B cell (primary cell): ENCODE measurements around the gene MRPL34. TPM values are rescaled to one million over a fixed set of nuclear protein-coding genes. Genes with fewer than 3 reads are reported as not detected.
A peak's percentile ranks its signal among the peaks of the same experiment; 100 is the strongest.

Experiments
- ATAC-seq: fragments of 200-7000 bp; cut with Tn5 transposase; one replicate; pipeline ENCODE4 v1.10.0; 2021; ENCODE audit warnings: low read depth, mild to moderate bottlenecking, moderate number of reproducible peaks, moderate library complexity
- CTCF ChIA-PET: fragments of 350-600 bp; sonication (Branson Sonifier 250); formaldehyde crosslinking; loops from one replicate; lab custom pipeline; 2021; ENCODE audit warnings: antibody characterized with exemption, inconsistent platforms; lab: Charles Lee
- POLR2A ChIA-PET: fragments of 350-600 bp; sonication (Branson Sonifier 250); formaldehyde crosslinking; loops from one replicate; lab custom pipeline; 2021; ENCODE audit warnings: antibody characterized with exemption; lab: Charles Lee
- DNase-seq: peaks from one replicate; pipeline ENCODE4 v3.0.0; 2013
- H2AFZ ChIP-seq: 2 replicates; pipeline ENCODE4 v1.6.1; 2012; ENCODE audit warnings: mild to moderate bottlenecking, low read depth, low read length; ENCODE audit not compliant: insufficient read depth, poor library complexity, severe bottlenecking
- H3K27ac ChIP-seq, 2 donors: 1 replicate in 1 of 2; 2 replicates in 1 of 2; pipeline ENCODE4 v1.5.1; 2012 to 2013; ENCODE audit warnings: low read length in 2 of 2, mild to moderate bottlenecking in 2 of 2, moderate library complexity in 1 of 2
- H3K27me3 ChIP-seq, 4 experiments: fragments of 200-600 bp in 1 of 4; sonication (generic) in 1 of 4; replicated peaks in 1 of 4; 1 replicate in 2 of 4; 2 replicates in 2 of 4; pipeline versions ENCODE4 v1.6.1 to v1.7.0; 2013 to 2016; ENCODE audit warnings: low read length in 3 of 4, mild to moderate bottlenecking in 2 of 4, mixed read lengths in 1 of 4, moderate library complexity in 1 of 4; ENCODE audit not compliant: insufficient read depth in 4 of 4, control insufficient read depth in 3 of 4; ENCODE audit errors: control extremely low read depth in 1 of 4
- H3K36me3 ChIP-seq, 2 experiments: replicated peaks in 1 of 2; 1 replicate in 1 of 2; 2 replicates in 1 of 2; pipeline versions ENCODE4 v1.6.1 to v1.7.1; 2013; ENCODE audit warnings: low read length in 1 of 2; ENCODE audit not compliant: insufficient read depth in 2 of 2, control insufficient read depth in 1 of 2; ENCODE audit errors: control extremely low read depth in 1 of 2, extremely low read depth in 1 of 2
- H3K4me1 ChIP-seq, 2 donors: fragments of 200-600 bp in 1 of 2; sonication (generic) in 1 of 2; 1 replicate in 1 of 2; 2 replicates in 1 of 2; pipeline versions ENCODE4 v1.5.1 to v1.6.1; 2013 to 2017; ENCODE audit warnings: low read length in 2 of 2; ENCODE audit not compliant: control insufficient read depth in 2 of 2, insufficient read depth in 2 of 2
- H3K4me2 ChIP-seq: replicated peaks from 2 replicates; pipeline ENCODE3; 2012; ENCODE audit warnings: mild to moderate bottlenecking, low read depth, low read length; ENCODE audit not compliant: poor library complexity, severe bottlenecking
- H3K4me3 ChIP-seq, 5 experiments: fragments of 200-600 bp in 1 of 5; sonication (generic) in 1 of 5; 1 replicate in 3 of 5; 2 replicates in 2 of 5; pipeline versions ENCODE4 v1.5.1 to v1.7.0; 2011 to 2016; ENCODE audit warnings: low read length in 4 of 5, mild to moderate bottlenecking in 4 of 5, low read depth in 2 of 5, control low read depth in 1 of 5, moderate library complexity in 1 of 5; ENCODE audit not compliant: insufficient read depth in 1 of 5; ENCODE audit errors: control extremely low read depth in 1 of 5, extremely low read depth in 1 of 5
- H3K79me2 ChIP-seq: fragments of 200-600 bp; sonication (generic); one replicate; pipeline ENCODE4 v1.6.0; 2016; ENCODE audit warnings: low read length; ENCODE audit not compliant: control insufficient read depth, insufficient read depth
- H3K9ac ChIP-seq: fragments of 200-600 bp; sonication (generic); 2 replicates; pipeline ENCODE4 v1.6.1; 2017; ENCODE audit warnings: mild to moderate bottlenecking, low read length, moderate library complexity
- H3K9me3 ChIP-seq, 3 donors: one replicate each; pipeline versions ENCODE4 v1.6.1 to v1.7.1; 2013; ENCODE audit warnings: low read length in 2 of 3; ENCODE audit not compliant: control insufficient read depth in 2 of 3, insufficient read depth in 1 of 3; ENCODE audit errors: control extremely low read depth in 1 of 3
- H4K20me1 ChIP-seq: 2 replicates; pipeline ENCODE4 v1.6.0; 2012; ENCODE audit warnings: mild to moderate bottlenecking, low read length; ENCODE audit not compliant: insufficient read depth, control insufficient read depth, poor library complexity, severe bottlenecking
- H3K27ac Mint-ChIP-seq: one replicate; pipeline ENCODE4 v1.8.0; 2021; ENCODE audit warnings: mixed read lengths
- H3K27me3 Mint-ChIP-seq: one replicate; pipeline ENCODE4 v1.8.0; 2021; ENCODE audit warnings: mixed read lengths
- H3K4me1 Mint-ChIP-seq: one replicate; pipeline ENCODE4 v1.8.0; 2021; ENCODE audit warnings: mixed read lengths
- H3K4me3 Mint-ChIP-seq: one replicate; pipeline ENCODE4 v1.8.0; 2021; ENCODE audit warnings: mixed read lengths
- H3K9me3 Mint-ChIP-seq: one replicate; pipeline ENCODE4 v1.8.0; 2022; ENCODE audit warnings: mixed read lengths; ENCODE audit not compliant: insufficient read depth
- CTCF ChIP-seq: fragments of 200-600 bp; IDR thresholded peaks from one replicate; pipeline ENCODE4 v1.8.0; 2022; ENCODE audit warnings: antibody characterized with exemption, mild to moderate bottlenecking
- EZH2 ChIP-seq: IDR thresholded peaks from 2 replicates; pipeline ENCODE4 v1.6.1; 2012; ENCODE audit warnings: borderline replicate concordance, low read depth, mild to moderate bottlenecking, moderate library complexity, low read length; ENCODE audit not compliant: insufficient read depth, poor library complexity, severe bottlenecking
- WGBS: methylation state at CpG from one replicate; pipeline ENCODE4 v1.1.5; 2013; ENCODE audit warnings: missing lambda C conversion rate; ENCODE audit not compliant: insufficient coverage; 5-methylcytosine and 5-hydroxymethylcytosine counted together
- intact Hi-C: fragments of 100-400 bp; cut with micrococcal nuclease; formaldehyde crosslinking; loops from one replicate; pipeline ENCODE4 v1.10.0; 2022
- polyA plus RNA-seq: library from polyadenylated mRNA; depleted of rRNA; stranded (reverse); fragments of >200 nt; gene quantifications from 2 replicates; pipeline ENCODE4 v1.2.3, GENCODE V29; 2012
- total RNA-seq, 2 donors: library from RNA; stranded (reverse); fragments of 120-200 nt in 1 of 2; gene quantifications; 1 replicate in 1 of 2; 2 replicates in 1 of 2; pipeline versions ENCODE4 v1.2.3 to v1.2.4, GENCODE V29; 2013 to 2022

The MRPL34 gene
- total and polyA plus RNA-seq, 2 donors (not counting 1 experiment from before 2014, with no cell fraction given): 16.5 to 45.7 TPM

- Histone ChIP-seq H3K79me2 (no peaks in the 10 kb centered on the region), H4K20me1 (no peaks in the 10 kb centered on the region), H3K4me1 (peaks cover 0 to 10% of the 10 kb centered on the region in 2 donors), H3K4me3 (no peak overlapping the region), H3K27ac (no peak overlapping the region), H3K9ac (no peak overlapping the region), H2AFZ (no peak overlapping the region), H3K9me3 (peaks cover 0 to 7% (median 0%) of the 10 kb centered on the region in 3 donors), H3K27me3 (no peaks in the 10 kb centered on the region), H3K36me3 (no peaks in the 10 kb centered on the region), H3K4me2 (no peak overlapping the region)
- Mint-ChIP-seq H3K27ac (no peak overlapping the region), H3K9me3 (no peaks in the 10 kb centered on the region), H3K27me3 (no peaks in the 10 kb centered on the region), H3K4me3 (no peak overlapping the region), H3K4me1 (peaks cover 12% of the 10 kb centered on the region)
- WGBS: 15% methylated on average over 22 of the region's 22 CpGs
- intact Hi-C loops: loop anchor here (10.0 kb wide), 1 partner anchor 455 kb away; no protein-coding TSS in a partner anchor
- CTCF ChIA-PET: interaction anchor here (1.0 to 2.1 kb wide), 3 partner anchors 16 to 99 kb away, joined by 3 to 9 read pairs (median 3); no protein-coding TSS in a partner anchor
- no peak for TF ChIP-seq EZH2
- no peak for TF ChIP-seq CTCF
- POLR2A ChIA-PET: no interaction called here
- DNase-seq (peak; percentile 69), ATAC-seq (peak; percentile 12)
Measured at GRCh38 chr19:17289489-17289888, 16.2 kb upstream of the MRPL34 start.

GRCh38 chr19:17292301-17293074 lies 13.2 kb upstream of the MRPL34 start:
- 3% methylated on average over 45 of the region's 46 CpGs for WGBS
- Histone ChIP-seq H3K4me2 (peak overlapping the region; percentile 98), H3K27ac (no peak overlapping the region)

More at GRCh38 chr19:17292301-17293074, 13.2 kb upstream of the MRPL34 start:
- H2AFZ ChIP-seq: peak overlapping the region; percentile 89
- Mint-ChIP-seq H3K4me1 (peaks cover 12% of the 10 kb centered on the region), H3K27ac (peak overlapping the region; percentile 81), H3K9me3 (no peaks in the 10 kb centered on the region), H3K27me3 (no peaks in the 10 kb centered on the region), H3K4me3 (peak overlapping the region; percentile 93)
- CTCF ChIA-PET: interaction anchor here (0.6 to 3.7 kb wide), 13 partner anchors 9 to 97 kb away, joined by 3 to 25 read pairs (median 4); partner anchors contain the start of genes ABHD8, DDA1 and MRPL34
- H3K36me3 ChIP-seq: no peaks in the 10 kb centered on the region
- DNase-seq (peak; percentile 85), ATAC-seq (peak; percentile 93)
- no peaks in the 10 kb centered on the region for H4K20me1 ChIP-seq
- H3K9ac ChIP-seq: peak overlapping the region; percentile 76
- peaks cover 0 to 7% (median 0%) of the 10 kb centered on the region in 3 donors for H3K9me3 ChIP-seq
- intact Hi-C loops: loop anchor here (1.0 kb wide), 4 partner anchors 13 to 94 kb away; partner anchors contain the start of genes DDA1, GTPBP3 and MRPL34
- peak overlapping the region; percentile 30 to 75 (median 60) for H3K4me3 ChIP-seq
- TF ChIP-seq EZH2 (no peak), CTCF (peak; percentile 79)
- POLR2A ChIA-PET: interaction anchor here (0.7 to 1.6 kb wide), 7 partner anchors 11 to 104 kb away, joined by 3 to 10 read pairs (median 5); partner anchors contain the start of gene OCEL1
- peaks cover 0 to 10% of the 10 kb centered on the region in 2 donors for H3K4me1 ChIP-seq
- no peaks in the 10 kb centered on the region for H3K79me2 ChIP-seq
- no peaks in the 10 kb centered on the region for H3K27me3 ChIP-seq
